ENCODE measurements around the gene GPX1.
"Not testable (repeated sequence)": the region's sequence is repeated elsewhere in the genome, so short reads cannot be mapped to it uniquely, and the experiment has no call there.

GPX1 gene

DNA sequence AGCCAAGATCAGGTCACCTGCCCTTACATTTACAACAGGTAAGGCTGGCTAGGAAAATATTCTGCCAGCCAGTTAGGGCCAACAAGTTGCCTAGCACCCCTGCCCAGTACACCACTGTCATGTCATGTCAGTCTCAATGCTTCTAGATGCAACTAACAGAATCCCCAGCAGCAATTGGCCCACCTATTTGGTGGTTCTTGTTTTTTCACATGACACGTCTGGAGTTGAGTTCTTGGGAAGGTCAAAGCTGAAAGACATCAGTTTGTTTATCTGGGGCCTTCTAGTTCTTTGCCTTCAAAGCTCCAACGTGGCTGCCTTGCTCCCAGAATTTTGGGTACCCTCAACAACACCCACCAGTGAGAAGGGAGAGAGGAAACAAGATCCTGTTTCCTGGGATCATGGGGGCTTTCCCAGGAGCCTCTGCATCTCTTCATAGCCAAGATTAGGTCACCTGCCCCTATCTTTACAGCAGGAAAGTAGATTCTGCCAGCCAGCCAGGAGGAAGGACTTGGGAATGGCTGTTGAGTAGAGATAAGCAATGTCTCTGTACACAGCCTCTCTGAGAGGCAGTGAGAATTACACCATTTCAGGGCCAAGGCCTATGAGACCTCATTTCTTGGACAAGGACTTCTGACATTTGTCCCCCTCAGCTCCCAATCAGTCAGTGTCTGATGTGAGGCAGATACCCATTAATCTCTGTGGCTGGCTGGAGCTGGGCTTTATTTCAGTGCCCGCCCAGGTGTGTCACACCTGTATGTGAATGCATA, 8.6 kb downstream of the GPX1 start:
- Histone ChIP-seq H2AFZ (ENCODE audit: low read length) (no peak overlapping the region), H3F3A (ENCODE audit: insufficient read depth, low read length) (peaks cover 9% of the 10 kb centered on the region; the same call in 1 of the 2 replicates), H3K4me3 (ENCODE audit: low read length) (no peak overlapping the region), H4K20me1 (ENCODE audit: insufficient read depth, low read length) (no peaks in the 10 kb centered on the region), H3K4me1 (ENCODE audit: low read length) (peaks cover 14% of the 10 kb centered on the region), H3K27me3 (replicated peaks; ENCODE audit: insufficient read depth, low read length) (no peaks in the 10 kb centered on the region), H3K9me3 (replicated peaks; ENCODE audit: insufficient read depth, low read length) (no peaks in the 10 kb centered on the region), H3K79me2 (ENCODE audit: low read length) (no peaks in the 10 kb centered on the region), H3K27ac (ENCODE audit: low read length) (no peak overlapping the region), H3K9ac (ENCODE audit: low read length) (no peak overlapping the region), H3K36me3 (replicated peaks; ENCODE audit: insufficient read depth, low read length) (no peaks in the 10 kb centered on the region), H3K4me2 (ENCODE audit: low read depth, low read length) (no peak overlapping the region), H3K9me2 (replicated peaks; ENCODE audit: insufficient read depth, low read length) (no peaks in the 10 kb centered on the region)
- DNase-seq, result no peak
- TF ChIP-seq EZH2phosphoT487 (IDR thresholded peaks at IDR 0.05; ENCODE audit: low read length) (no peak), EZH2 (optimal IDR thresholded peaks at IDR 0.05; ENCODE audit: low read depth, low read length) (no peak)
- TF ChIP-seq, protein P1, sequence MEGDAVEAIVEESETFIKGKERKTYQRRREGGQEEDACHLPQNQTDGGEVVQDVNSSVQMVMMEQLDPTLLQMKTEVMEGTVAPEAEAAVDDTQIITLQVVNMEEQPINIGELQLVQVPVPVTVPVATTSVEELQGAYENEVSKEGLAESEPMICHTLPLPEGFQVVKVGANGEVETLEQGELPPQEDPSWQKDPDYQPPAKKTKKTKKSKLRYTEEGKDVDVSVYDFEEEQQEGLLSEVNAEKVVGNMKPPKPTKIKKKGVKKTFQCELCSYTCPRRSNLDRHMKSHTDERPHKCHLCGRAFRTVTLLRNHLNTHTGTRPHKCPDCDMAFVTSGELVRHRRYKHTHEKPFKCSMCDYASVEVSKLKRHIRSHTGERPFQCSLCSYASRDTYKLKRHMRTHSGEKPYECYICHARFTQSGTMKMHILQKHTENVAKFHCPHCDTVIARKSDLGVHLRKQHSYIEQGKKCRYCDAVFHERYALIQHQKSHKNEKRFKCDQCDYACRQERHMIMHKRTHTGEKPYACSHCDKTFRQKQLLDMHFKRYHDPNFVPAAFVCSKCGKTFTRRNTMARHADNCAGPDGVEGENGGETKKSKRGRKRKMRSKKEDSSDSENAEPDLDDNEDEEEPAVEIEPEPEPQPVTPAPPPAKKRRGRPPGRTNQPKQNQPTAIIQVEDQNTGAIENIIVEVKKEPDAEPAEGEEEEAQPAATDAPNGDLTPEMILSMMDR (IDR thresholded peaks at IDR 0.05; ENCODE audit: low read length), result no peak

DNA sequence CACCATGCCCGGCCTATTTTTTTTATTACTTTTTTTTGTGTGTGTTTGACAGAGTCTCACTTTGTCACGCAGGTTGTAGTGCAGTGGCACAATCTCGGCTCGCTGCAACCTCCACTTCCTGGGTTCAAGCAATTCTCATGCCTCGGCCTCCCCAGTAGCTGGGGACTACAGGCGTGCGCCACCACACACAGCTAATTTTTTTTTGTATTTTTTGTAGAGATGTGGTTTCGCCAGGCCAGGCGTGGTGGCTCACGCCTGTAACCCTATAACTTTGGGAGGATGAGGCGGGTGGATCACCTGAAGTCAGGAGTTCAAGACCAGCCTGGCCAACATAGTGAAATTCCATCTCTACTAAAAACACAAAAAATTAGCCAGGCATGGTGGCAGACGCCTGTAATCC, 9.8 kb downstream of the GPX1 start:
- H3K4me1 ChIP-seq (ENCODE audit: low read length), result peaks cover 17% of the 10 kb centered on the region
- not testable (repeated sequence) for H3K4me2 ChIP-seq (ENCODE audit: low read depth, low read length); DNase-seq; H4K20me1 ChIP-seq (ENCODE audit: insufficient read depth, low read length); H2AFZ ChIP-seq (ENCODE audit: low read length); H3K79me2 ChIP-seq (ENCODE audit: low read length); H3K36me3 ChIP-seq (replicated peaks; ENCODE audit: insufficient read depth, low read length); H3K27ac ChIP-seq (ENCODE audit: low read length); H3K9me3 ChIP-seq (replicated peaks; ENCODE audit: insufficient read depth, low read length); H3K9ac ChIP-seq (ENCODE audit: low read length); H3K27me3 ChIP-seq (replicated peaks; ENCODE audit: insufficient read depth, low read length); H3K9me2 ChIP-seq (replicated peaks; ENCODE audit: insufficient read depth, low read length); H3K4me3 ChIP-seq (ENCODE audit: low read length)
- peaks cover 10% of the 10 kb centered on the region; the same call in 1 of the 2 replicates for H3F3A ChIP-seq (ENCODE audit: insufficient read depth, low read length)

DNA sequence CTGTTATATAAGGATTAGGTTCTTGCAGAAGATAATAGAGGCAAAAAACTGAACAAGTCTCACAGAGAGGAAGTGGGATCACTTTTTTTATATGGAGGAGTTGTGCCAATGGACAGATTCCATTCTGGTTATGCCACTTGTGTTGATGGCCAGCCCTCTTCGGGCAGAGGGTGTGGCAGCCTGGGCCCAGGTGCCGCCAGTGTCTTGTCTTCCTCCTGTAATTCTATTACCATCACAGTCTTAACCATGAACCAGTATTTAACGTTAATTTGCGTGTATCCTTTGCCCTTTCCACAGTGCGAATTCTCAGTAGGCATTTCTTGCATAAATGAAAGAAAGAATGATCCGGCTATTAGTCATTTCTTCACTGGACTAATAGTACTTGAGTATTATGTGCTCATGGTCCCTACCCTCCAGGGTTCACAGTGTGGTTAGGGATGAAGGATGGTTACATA, 11.3 kb downstream of the GPX1 start:
- H2AFZ ChIP-seq (ENCODE audit: low read length), result no peak overlapping the region
- no peaks in the 10 kb centered on the region for H3K79me2 ChIP-seq (ENCODE audit: low read length)

More for the DNA sequence above, 11.3 kb downstream of the GPX1 start:
- Histone ChIP-seq H3K9me3 (replicated peaks; ENCODE audit: insufficient read depth, low read length) (no peaks in the 10 kb centered on the region), H3K4me3 (ENCODE audit: low read length) (no peak overlapping the region), H3K27me3 (replicated peaks; ENCODE audit: insufficient read depth, low read length) (no peaks in the 10 kb centered on the region), H3K4me2 (ENCODE audit: low read depth, low read length) (no peak overlapping the region), H3K9me2 (replicated peaks; ENCODE audit: insufficient read depth, low read length) (no peaks in the 10 kb centered on the region), H3K9ac (ENCODE audit: low read length) (no peak overlapping the region), H3K27ac (ENCODE audit: low read length) (no peak overlapping the region), H3K4me1 (ENCODE audit: low read length) (peaks cover 21% of the 10 kb centered on the region), H3F3A (ENCODE audit: insufficient read depth, low read length) (peaks cover 15% of the 10 kb centered on the region; the same call in 1 of the 2 replicates), H4K20me1 (ENCODE audit: insufficient read depth, low read length) (no peaks in the 10 kb centered on the region), H3K36me3 (replicated peaks; ENCODE audit: insufficient read depth, low read length) (no peaks in the 10 kb centered on the region)
- no peak for DNase-seq
- TF ChIP-seq, protein P1 (IDR thresholded peaks at IDR 0.05; ENCODE audit: low read length), result no peak
- TF ChIP-seq EZH2phosphoT487 (IDR thresholded peaks at IDR 0.05; ENCODE audit: low read length) (no peak), EZH2 (optimal IDR thresholded peaks at IDR 0.05; ENCODE audit: low read depth, low read length) (no peak)

Data from MM.1S (cell line).